Esophagus squamous epithelium (tissue), 4 donors: ENCODE results near the gene TTC28.

ENCODE experiments used
- CTCF ChIP-seq, 6 experiments: fragments of 450-650 bp in 4 of 6; fragments of 200-600 bp in 2 of 6; sonication (generic) in 2 of 6; IDR thresholded peaks; one replicate each; pipeline ENCODE4 v1.5.1; 2016 to 2019; ENCODE audit warnings: antibody characterized with exemption in 6 of 6, mild to moderate bottlenecking in 4 of 6, moderate library complexity in 4 of 6
- POLR2A ChIP-seq, 4 donors: fragments of 450-650 bp; IDR thresholded peaks; one replicate each; pipeline ENCODE4 v1.6.1; 2017; ENCODE audit warnings: antibody characterized with exemption in 4 of 4, mild to moderate bottlenecking in 4 of 4, moderate library complexity in 3 of 4

- TF ChIP-seq CTCF (IDR thresholded peaks at IDR 0.05) (no peak), POLR2A (IDR thresholded peaks at IDR 0.05) (no peak)
Observed at GRCh38 chr22:28402539-28402938, 277.1 kb downstream of the TTC28 start.
